NK-92 (cell line): ENCODE data around the gene PLCZ1.
"Not testable (repeated sequence)": the region's sequence is repeated elsewhere in the genome, so short reads cannot be mapped to it uniquely, and the experiment has no call there.

Experiments
- DNase-seq: peaks from one replicate; lab custom pipeline; 2025; ENCODE audit not compliant: unreplicated experiment; lab: John Stamatoyannopoulos, UW

Gene PLCZ1

GRCh38 chr12:18703321-18703720 lies 34.5 kb downstream of the PLCZ1 start:
- no peak for DNase-seq

- no peak for DNase-seq
These were observed 37.5 kb downstream of the PLCZ1 start for GRCh38 chr12:18700271-18700670.

- DNase-seq, result no peak
These were observed 40.7 kb downstream of the PLCZ1 start for GRCh38 chr12:18696971-18697602.

- DNase-seq, result not testable (repeated sequence)
These were observed 43.8 kb downstream of the PLCZ1 start for GRCh38 chr12:18693986-18694385.

- no peak for DNase-seq
These were observed 47.2 kb downstream of the PLCZ1 start for GRCh38 chr12:18690653-18691052.

- DNase-seq, result no peak
These were observed 48.0 kb downstream of the PLCZ1 start for GRCh38 chr12:18689771-18690170.

- DNase-seq, result no peak
These were observed 53.4 kb downstream of the PLCZ1 start for GRCh38 chr12:18684430-18684829.

GRCh38 chr12:18683327-18684013 lies 54.3 kb downstream of the PLCZ1 start:
- no peak for DNase-seq

GRCh38 chr12:18681818-18682217 lies 56.0 kb downstream of the PLCZ1 start:
- DNase-seq, result no peak

- DNase-seq, result no peak
These were observed 60.7 kb downstream of the PLCZ1 start for GRCh38 chr12:18676996-18677588.

GRCh38 chr12:18676141-18676540 lies 61.7 kb downstream of the PLCZ1 start:
- no peak for DNase-seq

- no peak for DNase-seq
These were observed 79.0 kb downstream of the PLCZ1 start for GRCh38 chr12:18658829-18659228.

- DNase-seq, result no peak
These were observed 79.6 kb downstream of the PLCZ1 start for GRCh38 chr12:18658179-18658578.

- no peak for DNase-seq
These were observed 82.5 kb downstream of the PLCZ1 start for GRCh38 chr12:18655351-18655750.

- no peak for DNase-seq
These were observed 84.3 kb downstream of the PLCZ1 start for GRCh38 chr12:18653465-18653864.

- DNase-seq, result no peak
These were observed 85.2 kb downstream of the PLCZ1 start for GRCh38 chr12:18652596-18652995.

GRCh38 chr12:18651525-18651924 lies 86.3 kb downstream of the PLCZ1 start:
- no peak for DNase-seq

- no peak for DNase-seq
These were observed 91.4 kb downstream of the PLCZ1 start for GRCh38 chr12:18646286-18646890.

GRCh38 chr12:18644564-18644963 lies 93.2 kb downstream of the PLCZ1 start:
- no peak for DNase-seq

GRCh38 chr12:18643681-18644080 lies 94.1 kb downstream of the PLCZ1 start:
- no peak for DNase-seq

GRCh38 chr12:18640321-18640955 lies 97.4 kb downstream of the PLCZ1 start:
- no peak for DNase-seq

GRCh38 chr12:18634382-18634781 lies 103.4 kb downstream of the PLCZ1 start:
- no peak for DNase-seq
